ENCODE data around the gene SLC16A8. TPM values are rescaled to one million over a fixed set of nuclear protein-coding genes. Genes with fewer than 3 reads are reported as not detected.

The SLC16A8 gene
- total RNA-seq, 2 experiments from 2014 or later = 0.17 TPM; not detected in 1

- POLR2A ChIA-PET = no interaction called here
- intact Hi-C loops (cut with micrococcal nuclease) = no loop called here
- CTCF ChIA-PET = interaction anchor here (1.3 to 2.4 kb wide), 2 partner anchors 17 to 45 kb away, joined by 3 to 9 read pairs; no protein-coding TSS in a partner anchor
- H3K9me3 Mint-ChIP-seq = no peaks in the 10 kb centered on the region
- no peak overlapping the region for H3K4me3 Mint-ChIP-seq
- H3K27me3 Mint-ChIP-seq = no peaks in the 10 kb centered on the region
- peaks cover 9% of the 10 kb centered on the region for H3K36me3 Mint-ChIP-seq
- no peak overlapping the region for H3K27ac Mint-ChIP-seq
- H3K4me1 Mint-ChIP-seq (ENCODE audit: low read depth) = no peaks in the 10 kb centered on the region
- DNase-seq = no peak
Measured at GRCh38 chr22:38097058-38097457, 13.1 kb upstream of the SLC16A8 start.

GRCh38 chr22:38089474-38089851 lies 5.5 kb upstream of the SLC16A8 start:
- DNase-seq = no peak
- intact Hi-C loops (cut with micrococcal nuclease) = no loop called here
- H3K36me3 Mint-ChIP-seq = peaks cover 7% of the 10 kb centered on the region
- no peaks in the 10 kb centered on the region for H3K9me3 Mint-ChIP-seq
- H3K27me3 Mint-ChIP-seq = peaks cover 5% of the 10 kb centered on the region
- POLR2A ChIA-PET = no interaction called here
- no peaks in the 10 kb centered on the region for H3K4me1 Mint-ChIP-seq (ENCODE audit: low read depth)
- CTCF ChIA-PET = interaction anchor here (1.0 kb wide), 1 partner anchor 38 kb away, joined by 4 read pairs; no protein-coding TSS in a partner anchor
- H3K27ac Mint-ChIP-seq = no peak overlapping the region
- no peak overlapping the region for H3K4me3 Mint-ChIP-seq

GRCh38 chr22:38088629-38089473 lies 4.9 kb upstream of the SLC16A8 start:
- Mint-ChIP-seq H3K4me3 (no peak overlapping the region), H3K9me3 (no peaks in the 10 kb centered on the region), H3K36me3 (peaks cover 5% of the 10 kb centered on the region), H3K27ac (no peak overlapping the region), H3K4me1 (ENCODE audit: low read depth) (no peaks in the 10 kb centered on the region), H3K27me3 (peaks cover 5% of the 10 kb centered on the region)
- intact Hi-C loops (cut with micrococcal nuclease) = no loop called here
- ChIA-PET POLR2A (no interaction called here), CTCF (interaction anchor here (1.0 kb wide), 1 partner anchor 37 kb away, joined by 4 read pairs; no protein-coding TSS in a partner anchor)
- DNase-seq = no peak

- Mint-ChIP-seq H3K36me3 (no peaks in the 10 kb centered on the region), H3K4me3 (no peak overlapping the region), H3K27ac (no peak overlapping the region), H3K4me1 (ENCODE audit: low read depth) (no peaks in the 10 kb centered on the region), H3K9me3 (no peaks in the 10 kb centered on the region), H3K27me3 (peaks cover 9% of the 10 kb centered on the region)
- no peak for DNase-seq
- intact Hi-C loops (cut with micrococcal nuclease) = no loop called here
- POLR2A ChIA-PET = no interaction called here
- CTCF ChIA-PET = no interaction called here
Measured at GRCh38 chr22:38087855-38088254, 3.9 kb upstream of the SLC16A8 start.

GRCh38 chr22:38086942-38087341 lies 3.0 kb upstream of the SLC16A8 start:
- peaks cover 11% of the 10 kb centered on the region for H3K27me3 Mint-ChIP-seq
- intact Hi-C loops (cut with micrococcal nuclease) = no loop called here
- DNase-seq = no peak
- POLR2A ChIA-PET = no interaction called here
- no peak overlapping the region for H3K4me3 Mint-ChIP-seq
- H3K36me3 Mint-ChIP-seq = no peaks in the 10 kb centered on the region
- CTCF ChIA-PET = no interaction called here
- no peak overlapping the region for H3K27ac Mint-ChIP-seq
- no peaks in the 10 kb centered on the region for H3K9me3 Mint-ChIP-seq
- no peaks in the 10 kb centered on the region for H3K4me1 Mint-ChIP-seq (ENCODE audit: low read depth)

- peaks cover 14% of the 10 kb centered on the region for H3K27me3 Mint-ChIP-seq
- CTCF ChIA-PET = interaction anchor here (1.7 kb wide), 1 partner anchor 28 kb away, joined by 5 read pairs; no protein-coding TSS in a partner anchor
- no peak overlapping the region for H3K4me3 Mint-ChIP-seq
- no peaks in the 10 kb centered on the region for H3K9me3 Mint-ChIP-seq
- intact Hi-C loops (cut with micrococcal nuclease) = no loop called here
- no peaks in the 10 kb centered on the region for H3K4me1 Mint-ChIP-seq (ENCODE audit: low read depth)
- no peak overlapping the region for H3K27ac Mint-ChIP-seq
- H3K36me3 Mint-ChIP-seq = no peaks in the 10 kb centered on the region
- POLR2A ChIA-PET = no interaction called here
- DNase-seq = no peak
Measured at GRCh38 chr22:38086001-38086845, 2.2 kb upstream of the SLC16A8 start.

- H3K4me1 Mint-ChIP-seq (ENCODE audit: low read depth) = no peaks in the 10 kb centered on the region
- H3K9me3 Mint-ChIP-seq = no peaks in the 10 kb centered on the region
- H3K27ac Mint-ChIP-seq = no peak overlapping the region
- H3K27me3 Mint-ChIP-seq = peaks cover 14% of the 10 kb centered on the region
- intact Hi-C loops (cut with micrococcal nuclease) = no loop called here
- H3K4me3 Mint-ChIP-seq = no peak overlapping the region
- CTCF ChIA-PET = interaction anchor here (1.7 kb wide), 1 partner anchor 29 kb away, joined by 5 read pairs; no protein-coding TSS in a partner anchor
- no peak for DNase-seq
- POLR2A ChIA-PET = no interaction called here
- no peaks in the 10 kb centered on the region for H3K36me3 Mint-ChIP-seq
Measured at GRCh38 chr22:38085501-38085900, 1.5 kb upstream of the SLC16A8 start.

- Mint-ChIP-seq H3K27me3 (peaks cover 16% of the 10 kb centered on the region), H3K36me3 (no peaks in the 10 kb centered on the region), H3K9me3 (no peaks in the 10 kb centered on the region), H3K4me3 (no peak overlapping the region), H3K4me1 (ENCODE audit: low read depth) (no peaks in the 10 kb centered on the region), H3K27ac (no peak overlapping the region)
- CTCF ChIA-PET = interaction anchor here (1.7 kb wide), 1 partner anchor 30 kb away, joined by 5 read pairs; no protein-coding TSS in a partner anchor
- POLR2A ChIA-PET = no interaction called here
- intact Hi-C loops (cut with micrococcal nuclease) = no loop called here
- no peak for DNase-seq
Measured at GRCh38 chr22:38085056-38085455, 1.1 kb upstream of the SLC16A8 start.

- DNase-seq = no peak
- no peaks in the 10 kb centered on the region for H3K36me3 Mint-ChIP-seq
- intact Hi-C loops (cut with micrococcal nuclease) = no loop called here
- H3K9me3 Mint-ChIP-seq = no peaks in the 10 kb centered on the region
- peaks cover 15% of the 10 kb centered on the region for H3K27me3 Mint-ChIP-seq
- no peak overlapping the region for H3K4me3 Mint-ChIP-seq
- no peaks in the 10 kb centered on the region for H3K4me1 Mint-ChIP-seq (ENCODE audit: low read depth)
- POLR2A ChIA-PET = no interaction called here
- CTCF ChIA-PET = no interaction called here
- H3K27ac Mint-ChIP-seq = no peak overlapping the region
Measured at GRCh38 chr22:38082986-38083710, 836 bp downstream of the SLC16A8 start.

- Mint-ChIP-seq H3K27me3 (peaks cover 13% of the 10 kb centered on the region), H3K4me3 (no peak overlapping the region), H3K9me3 (no peaks in the 10 kb centered on the region), H3K4me1 (ENCODE audit: low read depth) (no peaks in the 10 kb centered on the region), H3K36me3 (no peaks in the 10 kb centered on the region), H3K27ac (no peak overlapping the region)
- ChIA-PET POLR2A (no interaction called here), CTCF (interaction anchor here (1.2 kb wide), 1 partner anchor 30 kb away, joined by 3 read pairs; no protein-coding TSS in a partner anchor)
- peak; percentile 27 for DNase-seq
- intact Hi-C loops (cut with micrococcal nuclease) = no loop called here
Measured at GRCh38 chr22:38081941-38082828, 1.8 kb downstream of the SLC16A8 start.

- intact Hi-C loops (cut with micrococcal nuclease) = no loop called here
- H3K4me1 Mint-ChIP-seq (ENCODE audit: low read depth) = no peaks in the 10 kb centered on the region
- H3K27me3 Mint-ChIP-seq = peaks cover 13% of the 10 kb centered on the region
- no peak overlapping the region for H3K4me3 Mint-ChIP-seq
- CTCF ChIA-PET = interaction anchor here (1.2 kb wide), 1 partner anchor 29 kb away, joined by 3 read pairs; no protein-coding TSS in a partner anchor
- H3K9me3 Mint-ChIP-seq = no peaks in the 10 kb centered on the region
- H3K27ac Mint-ChIP-seq = no peak overlapping the region
- H3K36me3 Mint-ChIP-seq = no peaks in the 10 kb centered on the region
- POLR2A ChIA-PET = no interaction called here
- no peak for DNase-seq
Measured at GRCh38 chr22:38081636-38081940, 2.4 kb downstream of the SLC16A8 start.
